Measurements from ENCODE around the gene SOCS7. TPM values are rescaled to one million over a fixed set of nuclear protein-coding genes. Genes with fewer than 3 reads are reported as not detected.

SOCS7 gene
- total and polyA plus RNA-seq, 10 of the 15 experiments (the other 5 are each of a cell fraction or from before 2014, with no cell fraction given) = 0.68 to 12.8 (median 7.3) TPM

DNA sequence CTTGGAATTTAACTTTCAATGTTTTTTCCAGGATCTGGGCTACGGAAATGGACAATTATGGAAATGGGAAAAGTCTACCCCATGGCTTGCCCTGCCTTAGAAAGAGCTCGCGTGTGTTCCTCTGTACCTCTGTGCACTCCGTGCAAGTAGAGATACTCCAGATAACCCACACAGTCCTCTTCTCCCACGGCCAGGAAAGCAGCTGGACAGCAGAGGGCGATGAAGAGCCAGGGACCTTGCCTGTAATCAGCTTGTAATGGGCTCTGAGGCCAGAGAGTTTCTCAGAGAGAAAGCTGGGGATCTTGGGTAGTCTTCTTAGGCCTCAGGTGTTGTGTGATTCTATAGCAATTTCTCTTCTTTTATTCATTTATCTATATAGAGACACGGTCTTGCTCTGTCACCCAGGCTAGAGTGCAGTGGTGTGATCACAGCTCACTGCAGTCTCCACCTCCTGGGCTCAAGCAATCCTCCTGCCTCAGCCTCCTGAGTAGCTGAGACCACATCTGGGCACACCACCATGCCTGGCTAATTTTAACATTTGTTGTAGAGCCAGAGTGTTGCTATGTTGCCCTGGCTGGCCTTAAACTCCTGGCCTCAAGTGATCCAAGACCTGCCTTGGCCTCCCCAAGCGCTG is 2.4 kb upstream of the SOCS7 start:
- ChIA-PET CTCF (interaction anchor here (0.8 to 9.3 kb wide), 37 partner anchors 9 to 989 kb away, joined by 3 to 349 read pairs (median 6); no protein-coding TSS in a partner anchor), POLR2A (interaction anchor here (1.2 to 1.8 kb wide), 3 partner anchors 24 to 65 kb away, joined by 3 to 16 read pairs (median 6); partner anchors contain the start of gene MRPL45), SMC1A (ENCODE audit: uncharacterized antibody, unreplicated experiment) (interaction anchor here (0.8 to 7.9 kb wide), 24 partner anchors 9 to 322 kb away, joined by 3 to 161 read pairs (median 4); no protein-coding TSS in a partner anchor), RAD21 (ENCODE audit: unreplicated experiment) (interaction anchor here (0.7 to 8.4 kb wide), 18 partner anchors 9 to 659 kb away, joined by 3 to 172 read pairs (median 4); no protein-coding TSS in a partner anchor)
- ATAC-seq (peak; percentile 73), FAIRE-seq (no peak), DNase-seq (ENCODE audit: low read depth, low spot score) (peak; percentile 60)
- in situ Hi-C loops (cut with MboI) = loop anchor here (5.0 to 10.0 kb wide), 2 partner anchors 68 to 126 kb away; no protein-coding TSS in a partner anchor
- TF ChIP-seq BHLHE40 (IDR thresholded peaks at IDR 0.05; ENCODE audit: borderline replicate concordance in 1 of 2, low read depth in 2 of 2, low read length in 1 of 2) (0 out of 4 replicates have a peak, but pooled peaks of 1 of the 2 experiments have one; percentile 22), RAD21 (IDR thresholded peaks at IDR 0.05; ENCODE audit: insufficient read depth, low read depth, low read length) (peak; percentile 88), EED (IDR thresholded peaks at IDR 0.05; ENCODE audit: low read depth) (no peak), YY1 (IDR thresholded peaks at IDR 0.05; ENCODE audit: low read depth, low read length) (peak; percentile 67), SMARCA5 (IDR thresholded peaks at IDR 0.05) (0 out of 2 replicates have a peak, but pooled peaks have one; percentile 40), RB1 (IDR thresholded peaks at IDR 0.05; ENCODE audit: borderline replicate concordance) (peak; percentile 26; the same call in 1 of the 2 replicates), SMC3 (IDR thresholded peaks at IDR 0.05; ENCODE audit: borderline replicate concordance, low read length) (peak; percentile 99), POU2F2 (IDR thresholded peaks at IDR 0.05; ENCODE audit: borderline replicate concordance, low read depth, low read length) (peak; percentile 10; the same call in 1 of the 3 replicates), BRCA1 (IDR thresholded peaks at IDR 0.05; ENCODE audit: low read depth, low read length) (no peak), CBX5 (IDR thresholded peaks at IDR 0.05; ENCODE audit: low read depth) (no peak)
- TF ChIP-seq, protein P1, sequence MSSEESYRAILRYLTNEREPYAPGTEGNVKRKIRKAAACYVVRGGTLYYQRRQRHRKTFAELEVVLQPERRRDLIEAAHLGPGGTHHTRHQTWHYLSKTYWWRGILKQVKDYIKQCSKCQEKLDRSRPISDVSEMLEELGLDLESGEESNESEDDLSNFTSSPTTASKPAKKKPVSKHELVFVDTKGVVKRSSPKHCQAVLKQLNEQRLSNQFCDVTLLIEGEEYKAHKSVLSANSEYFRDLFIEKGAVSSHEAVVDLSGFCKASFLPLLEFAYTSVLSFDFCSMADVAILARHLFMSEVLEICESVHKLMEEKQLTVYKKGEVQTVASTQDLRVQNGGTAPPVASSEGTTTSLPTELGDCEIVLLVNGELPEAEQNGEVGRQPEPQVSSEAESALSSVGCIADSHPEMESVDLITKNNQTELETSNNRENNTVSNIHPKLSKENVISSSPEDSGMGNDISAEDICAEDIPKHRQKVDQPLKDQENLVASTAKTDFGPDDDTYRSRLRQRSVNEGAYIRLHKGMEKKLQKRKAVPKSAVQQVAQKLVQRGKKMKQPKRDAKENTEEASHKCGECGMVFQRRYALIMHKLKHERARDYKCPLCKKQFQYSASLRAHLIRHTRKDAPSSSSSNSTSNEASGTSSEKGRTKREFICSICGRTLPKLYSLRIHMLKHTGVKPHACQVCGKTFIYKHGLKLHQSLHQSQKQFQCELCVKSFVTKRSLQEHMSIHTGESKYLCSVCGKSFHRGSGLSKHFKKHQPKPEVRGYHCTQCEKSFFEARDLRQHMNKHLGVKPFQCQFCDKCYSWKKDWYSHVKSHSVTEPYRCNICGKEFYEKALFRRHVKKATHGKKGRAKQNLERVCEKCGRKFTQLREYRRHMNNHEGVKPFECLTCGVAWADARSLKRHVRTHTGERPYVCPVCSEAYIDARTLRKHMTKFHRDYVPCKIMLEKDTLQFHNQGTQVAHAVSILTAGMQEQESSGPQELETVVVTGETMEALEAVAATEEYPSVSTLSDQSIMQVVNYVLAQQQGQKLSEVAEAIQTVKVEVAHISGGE (CRISPR knock-in tag; IDR thresholded peaks at IDR 0.05) = no peak
- TF ChIP-seq, protein P2, sequence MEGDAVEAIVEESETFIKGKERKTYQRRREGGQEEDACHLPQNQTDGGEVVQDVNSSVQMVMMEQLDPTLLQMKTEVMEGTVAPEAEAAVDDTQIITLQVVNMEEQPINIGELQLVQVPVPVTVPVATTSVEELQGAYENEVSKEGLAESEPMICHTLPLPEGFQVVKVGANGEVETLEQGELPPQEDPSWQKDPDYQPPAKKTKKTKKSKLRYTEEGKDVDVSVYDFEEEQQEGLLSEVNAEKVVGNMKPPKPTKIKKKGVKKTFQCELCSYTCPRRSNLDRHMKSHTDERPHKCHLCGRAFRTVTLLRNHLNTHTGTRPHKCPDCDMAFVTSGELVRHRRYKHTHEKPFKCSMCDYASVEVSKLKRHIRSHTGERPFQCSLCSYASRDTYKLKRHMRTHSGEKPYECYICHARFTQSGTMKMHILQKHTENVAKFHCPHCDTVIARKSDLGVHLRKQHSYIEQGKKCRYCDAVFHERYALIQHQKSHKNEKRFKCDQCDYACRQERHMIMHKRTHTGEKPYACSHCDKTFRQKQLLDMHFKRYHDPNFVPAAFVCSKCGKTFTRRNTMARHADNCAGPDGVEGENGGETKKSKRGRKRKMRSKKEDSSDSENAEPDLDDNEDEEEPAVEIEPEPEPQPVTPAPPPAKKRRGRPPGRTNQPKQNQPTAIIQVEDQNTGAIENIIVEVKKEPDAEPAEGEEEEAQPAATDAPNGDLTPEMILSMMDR (IDR thresholded peaks at IDR 0.05 in 2 of 3, conservative IDR thresholded peaks at IDR 0.05 in 1 of 3; ENCODE audit: control insufficient read depth in 2 of 3, extremely low read depth in 1 of 3, insufficient read depth in 1 of 3, low read depth in 3 of 3, low read length in 3 of 3) = peak; percentile 92 to 96 (median 95)
- peaks cover 4% of the 10 kb centered on the region for H3K4me1 ChIP-seq (ENCODE audit: control insufficient read depth, insufficient read depth, low read length)
- H2AFZ ChIP-seq (ENCODE audit: control insufficient read depth, low read depth, low read length) = peak overlapping the region; percentile 20; the same call in 1 of the 2 replicates
- H3K4me3 ChIP-seq = no peak overlapping the region
- WGBS (ENCODE audit: insufficient coverage, insufficient replicate concordance, low lambda C conversion rate, missing lambda C conversion rate) = 13% methylated on average over 8 of the region's 8 CpGs
- intact Hi-C loops (cut with micrococcal nuclease; ENCODE audit: unreplicated experiment) = loop anchor here (1.0 kb wide), 2 partner anchors 65 to 136 kb away; no protein-coding TSS in a partner anchor
- no TSS peak for BruUV-seq (replicated peaks)
- H3K27ac ChIP-seq (ENCODE audit: control insufficient read depth, insufficient read depth) = no peak overlapping the region
- H3K36me3 ChIP-seq (ENCODE audit: control insufficient read depth in 2 of 2, insufficient read depth in 2 of 2, low read length in 1 of 2) = no peaks in the 10 kb centered on the region
- no peaks in the 10 kb centered on the region for H3K9me3 ChIP-seq (replicated peaks; ENCODE audit: control insufficient read depth, insufficient read depth, low read length)
- no peaks in the 10 kb centered on the region for H3K27me3 ChIP-seq (replicated peaks in 1 of 2; ENCODE audit: control insufficient read depth in 2 of 2, insufficient read depth in 2 of 2, low read length in 1 of 2)
- peaks cover 8% of the 10 kb centered on the region for H3K79me2 ChIP-seq (ENCODE audit: control insufficient read depth, insufficient read depth, low read length)
- H3K4me2 ChIP-seq (ENCODE audit: control insufficient read depth, insufficient read depth) = no peak overlapping the region
- no peaks in the 10 kb centered on the region for H4K20me1 ChIP-seq (ENCODE audit: control insufficient read depth, insufficient read depth)
- H3K9ac ChIP-seq (ENCODE audit: control insufficient read depth, insufficient read depth, low read length) = no peak overlapping the region

Measured in GM12878 (cell line).